HepG2 (cell line): Measurements from ENCODE around the gene PGC. TPM values are rescaled to one million over a fixed set of nuclear protein-coding genes. Genes with fewer than 3 reads are reported as not detected.

Experiments used
- ADNP ChIP-seq: sonication (generic); formaldehyde crosslinking; IDR thresholded peaks from 2 replicates; pipeline ENCODE4 v1.4.0; 2020; ENCODE audit warnings: missing genetic modification reagents
- ATRX ChIP-seq: sonication (generic); formaldehyde crosslinking; IDR thresholded peaks from 2 replicates; pipeline ENCODE4 v1.4.0; 2020; ENCODE audit warnings: missing genetic modification reagents, borderline replicate concordance
- HIVEP1 ChIP-seq: sonication (generic); formaldehyde crosslinking; IDR thresholded peaks from 2 replicates; pipeline ENCODE4 v1.4.0; 2020; ENCODE audit warnings: mild to moderate bottlenecking, missing genetic modification reagents
- IRF2 ChIP-seq: IDR thresholded peaks from 2 replicates; pipeline ENCODE4 v1.6.1; 2018; ENCODE audit warnings: missing genetic modification reagents, missing compliant biosample characterization
- ISL2 ChIP-seq: sonication (generic); formaldehyde crosslinking; IDR thresholded peaks from 2 replicates; pipeline ENCODE4 v1.5.0; 2020; ENCODE audit warnings: missing genetic modification reagents
- KDM3A ChIP-seq: IDR thresholded peaks from 2 replicates; pipeline ENCODE4 v1.6.1; 2018; ENCODE audit warnings: low read depth, missing compliant biosample characterization
- MATR3 ChIP-seq: sonication (generic); formaldehyde crosslinking; IDR thresholded peaks from 2 replicates; pipeline ENCODE4 v1.4.0; 2020; ENCODE audit warnings: missing genetic modification reagents
- NFKBIZ ChIP-seq: IDR thresholded peaks from 2 replicates; pipeline ENCODE4 v1.6.1; 2018; ENCODE audit warnings: missing genetic modification reagents, missing compliant biosample characterization
- NKX3-1 ChIP-seq: sonication (generic); formaldehyde crosslinking; IDR thresholded peaks from 2 replicates; pipeline ENCODE4 v1.5.0; 2020; ENCODE audit warnings: missing genetic modification reagents
- PTBP1 ChIP-seq: fragments of 200-400 bp; formaldehyde crosslinking; IDR thresholded peaks from 2 replicates; pipeline ENCODE4 v1.6.1; 2018; ENCODE audit warnings: low read length, low read depth; ENCODE audit not compliant: poor library complexity, severe bottlenecking
- SATB2 ChIP-seq: sonication (generic); formaldehyde crosslinking; IDR thresholded peaks from 2 replicates; pipeline ENCODE4 v1.5.0; 2020; ENCODE audit warnings: missing genetic modification reagents
- SKI ChIP-seq: fragments of 450-650 bp; IDR thresholded peaks from one replicate; pipeline ENCODE4 v1.6.1; 2018; ENCODE audit warnings: mild to moderate bottlenecking; ENCODE audit not compliant: partially characterized antibody
- SMARCE1 ChIP-seq: fragments of 450-650 bp; IDR thresholded peaks from 2 replicates; pipeline ENCODE4 v1.6.1; 2017; ENCODE audit warnings: borderline replicate concordance
- ZBTB1 ChIP-seq: sonication (generic); formaldehyde crosslinking; IDR thresholded peaks from 2 replicates; pipeline ENCODE4 v1.4.0; 2020; ENCODE audit warnings: missing genetic modification reagents, borderline replicate concordance
- ZBTB3 ChIP-seq: sonication (generic); formaldehyde crosslinking; IDR thresholded peaks from 2 replicates; pipeline ENCODE4 v1.4.0; 2020; ENCODE audit warnings: low read depth, mild to moderate bottlenecking, moderate library complexity, missing genetic modification reagents, borderline replicate concordance
- ZNF12 ChIP-seq: sonication (generic); formaldehyde crosslinking; IDR thresholded peaks from 2 replicates; pipeline ENCODE4 v1.5.0; 2020; ENCODE audit warnings: missing genetic modification reagents
- ZNF510 ChIP-seq: sonication (generic); formaldehyde crosslinking; IDR thresholded peaks from 2 replicates; pipeline ENCODE4 v1.4.0; 2020; ENCODE audit warnings: low read depth, mild to moderate bottlenecking, missing genetic modification reagents
- ZNF549 ChIP-seq: sonication (generic); formaldehyde crosslinking; IDR thresholded peaks from 2 replicates; pipeline ENCODE4 v1.5.0; 2020; ENCODE audit warnings: missing genetic modification reagents
- ZNF616 ChIP-seq: sonication (generic); formaldehyde crosslinking; IDR thresholded peaks from 2 replicates; pipeline ENCODE4 v1.5.0; 2020; ENCODE audit warnings: low read depth, mild to moderate bottlenecking, missing genetic modification reagents
- ZNF782 ChIP-seq: sonication (generic); formaldehyde crosslinking; IDR thresholded peaks from 2 replicates; pipeline ENCODE4 v1.4.0; 2020; ENCODE audit warnings: missing genetic modification reagents, mild to moderate bottlenecking, borderline replicate concordance
- ZNF816 ChIP-seq: sonication (generic); formaldehyde crosslinking; IDR thresholded peaks from 2 replicates; pipeline ENCODE4 v1.8.0; 2022; ENCODE audit warnings: missing genetic modification reagents, mild to moderate bottlenecking, borderline replicate concordance
- ZSCAN9 ChIP-seq: IDR thresholded peaks from 2 replicates; pipeline ENCODE4 v1.6.1; 2016; ENCODE audit warnings: borderline replicate concordance
- polyA plus RNA-seq, 8 experiments: library from polyadenylated mRNA; depleted of rRNA in 3 of 8; stranded (reverse) in 7 of 8; unstranded in 1 of 8; fragments of >200 nt; fragmentation: Illumina TruSeq in 4 of 8; extraction: Trizol in 4 of 8; gene quantifications; 2 replicates each; pipeline versions ENCODE4 v1.2.1 to v1.2.3, GENCODE V29; 2011 to 2016; ENCODE audit warnings: low read depth in 4 of 8, missing spikeins in 1 of 8, mixed read lengths in 1 of 8; ENCODE audit not compliant: insufficient read depth in 1 of 8
- total RNA-seq, 5 experiments: library from RNA; depleted of rRNA; stranded (reverse); fragments of >200 nt; fragmentation: Illumina TruSeq; extraction: Trizol; gene quantifications; 2 replicates each; pipeline ENCODE4 v1.2.3, GENCODE V29; 2016; ENCODE audit warnings: low read depth in 1 of 5
- TF ChIP-seq, protein P1 (sequence below): sonication (generic); formaldehyde crosslinking; IDR thresholded peaks from 2 replicates; pipeline ENCODE4 v1.8.1; 2023; ENCODE audit warnings: mild to moderate bottlenecking, inconsistent platforms, moderate library complexity, missing genetic modification reagents, borderline replicate concordance
- TF ChIP-seq, protein P2 (sequence below): sonication (generic); formaldehyde crosslinking; IDR thresholded peaks from 2 replicates; pipeline ENCODE4 v1.8.1; 2023; ENCODE audit warnings: missing genetic modification reagents, inconsistent platforms, borderline replicate concordance
- TF ChIP-seq, protein P3 (sequence below): sonication (generic); formaldehyde crosslinking; IDR thresholded peaks from 2 replicates; pipeline ENCODE4 v1.5.0; 2020; ENCODE audit warnings: missing genetic modification reagents
- TF ChIP-seq, protein P4 (sequence below): sonication (generic); formaldehyde crosslinking; IDR thresholded peaks from 2 replicates; pipeline ENCODE4 v1.5.0; 2020; ENCODE audit warnings: mild to moderate bottlenecking, missing genetic modification reagents

Gene PGC
- total and polyA plus RNA-seq, 2 of the 13 experiments (the other 11 are each of a cell fraction or from before 2014, with no cell fraction given): 426 to 502 TPM

DNA sequence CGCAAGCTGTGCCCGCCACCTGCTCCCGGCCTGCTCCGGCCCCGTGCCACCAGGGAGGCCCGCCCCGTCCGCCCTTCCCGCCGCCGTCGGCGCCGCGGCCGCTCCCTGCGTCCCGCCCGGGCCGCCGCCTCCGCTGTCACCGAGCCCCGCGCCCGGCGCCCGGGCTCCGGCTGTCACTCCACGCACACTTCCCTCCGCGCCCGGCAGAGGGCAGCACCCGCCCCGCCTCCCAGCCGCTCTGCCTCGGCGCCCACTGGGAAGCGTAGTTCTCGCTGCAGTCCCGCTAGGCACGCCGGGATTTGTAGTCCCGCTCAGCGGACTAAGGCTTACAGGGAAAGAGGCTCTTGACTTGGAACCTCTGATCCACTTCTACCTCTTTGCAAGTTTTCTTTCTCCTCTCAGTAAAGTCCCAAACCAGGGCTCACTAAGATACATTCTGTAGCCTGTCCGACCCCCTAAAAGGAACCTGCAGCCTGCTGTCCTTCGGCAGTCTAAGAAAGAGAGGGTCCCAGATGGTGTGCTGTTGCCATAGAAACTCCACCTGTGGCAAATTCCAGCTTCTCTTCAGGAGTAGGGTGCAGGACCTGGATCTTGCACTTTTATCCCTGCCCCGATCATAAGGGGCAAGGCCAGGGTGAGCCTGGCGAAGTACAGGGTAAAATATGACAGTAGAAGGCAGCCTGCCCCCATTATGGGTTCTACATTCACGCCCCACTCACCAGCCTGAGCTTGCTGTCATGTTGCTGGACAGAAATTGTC is 11.6 kb downstream of the PGC start, which contains the start of gene TFEB (continued):
- TF ChIP-seq PTBP1: no peak
- TF ChIP-seq, protein P1, sequence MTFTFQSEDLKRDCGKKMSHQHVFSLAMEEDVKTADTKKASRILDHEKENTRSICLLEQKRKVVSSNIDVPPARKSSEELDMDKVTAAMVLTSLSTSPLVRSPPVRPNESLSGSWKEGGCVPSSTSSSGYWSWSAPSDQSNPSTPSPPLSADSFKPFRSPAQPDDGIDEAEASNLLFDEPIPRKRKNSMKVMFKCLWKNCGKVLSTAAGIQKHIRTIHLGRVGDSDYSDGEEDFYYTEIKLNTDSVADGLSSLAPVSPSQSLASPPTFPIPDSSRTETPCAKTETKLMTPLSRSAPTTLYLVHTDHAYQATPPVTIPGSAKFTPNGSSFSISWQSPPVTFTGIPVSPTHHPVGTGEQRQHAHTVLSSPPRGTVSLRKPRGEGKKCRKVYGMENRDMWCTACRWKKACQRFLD (CRISPR knock-in tag): no peak
- TF ChIP-seq, protein P2, sequence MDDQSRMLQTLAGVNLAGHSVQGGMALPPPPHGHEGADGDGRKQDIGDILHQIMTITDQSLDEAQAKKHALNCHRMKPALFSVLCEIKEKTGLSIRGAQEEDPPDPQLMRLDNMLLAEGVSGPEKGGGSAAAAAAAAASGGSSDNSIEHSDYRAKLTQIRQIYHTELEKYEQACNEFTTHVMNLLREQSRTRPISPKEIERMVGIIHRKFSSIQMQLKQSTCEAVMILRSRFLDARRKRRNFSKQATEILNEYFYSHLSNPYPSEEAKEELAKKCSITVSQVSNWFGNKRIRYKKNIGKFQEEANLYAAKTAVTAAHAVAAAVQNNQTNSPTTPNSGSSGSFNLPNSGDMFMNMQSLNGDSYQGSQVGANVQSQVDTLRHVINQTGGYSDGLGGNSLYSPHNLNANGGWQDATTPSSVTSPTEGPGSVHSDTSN (CRISPR knock-in tag): no peak
- TF ChIP-seq KDM3A: peak; percentile 77; the same call in 1 of the 2 replicates
- 0 out of 2 replicates have a peak, but pooled peaks have one; percentile 3 for TF ChIP-seq SATB2 (CRISPR knock-in tag)
- peak; percentile 99 for TF ChIP-seq IRF2 (CRISPR knock-in tag)
- TF ChIP-seq, protein P3, sequence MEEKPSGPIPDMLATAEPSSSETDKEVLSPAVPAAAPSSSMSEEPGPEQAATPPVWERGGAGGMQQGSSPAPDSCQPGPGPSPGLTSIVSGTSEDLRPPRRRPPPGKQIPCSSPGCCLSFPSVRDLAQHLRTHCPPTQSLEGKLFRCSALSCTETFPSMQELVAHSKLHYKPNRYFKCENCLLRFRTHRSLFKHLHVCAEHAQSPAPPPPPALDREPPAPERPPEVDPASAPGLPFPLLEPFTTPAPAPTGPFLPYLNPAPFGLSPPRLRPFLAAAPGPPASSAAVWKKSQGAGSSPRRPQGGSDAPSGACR (CRISPR knock-in tag): peak; percentile 53; the same call in 1 of the 2 replicates
- no peak for TF ChIP-seq NKX3-1 (CRISPR knock-in tag)
- peak; percentile 84 for TF ChIP-seq SKI
- TF ChIP-seq ZSCAN9 (CRISPR knock-in tag): 0 out of 2 replicates have a peak, but pooled peaks have one; percentile 49
- TF ChIP-seq ZNF816 (CRISPR knock-in tag): no peak
- no peak for TF ChIP-seq SMARCE1
- TF ChIP-seq HIVEP1 (CRISPR knock-in tag): peak; percentile 52; the same call in 1 of the 2 replicates
- TF ChIP-seq ZNF510 (CRISPR knock-in tag): no peak
- TF ChIP-seq ZNF549: no peak
- TF ChIP-seq ATRX (CRISPR knock-in tag): no peak
- TF ChIP-seq ZNF616 (CRISPR knock-in tag): no peak
- TF ChIP-seq MATR3: no peak
- TF ChIP-seq ISL2 (CRISPR knock-in tag): peak; percentile 84
- 0 out of 2 replicates have a peak, but pooled peaks have one; percentile 45 for TF ChIP-seq NFKBIZ (CRISPR knock-in tag)
- TF ChIP-seq ZBTB3 (CRISPR knock-in tag): no peak
- no peak for TF ChIP-seq ZBTB1 (CRISPR knock-in tag)
- TF ChIP-seq ADNP (CRISPR knock-in tag): no peak
- TF ChIP-seq ZNF782 (CRISPR knock-in tag): 0 out of 2 replicates have a peak, but pooled peaks have one; percentile 39
- TF ChIP-seq, protein P4, sequence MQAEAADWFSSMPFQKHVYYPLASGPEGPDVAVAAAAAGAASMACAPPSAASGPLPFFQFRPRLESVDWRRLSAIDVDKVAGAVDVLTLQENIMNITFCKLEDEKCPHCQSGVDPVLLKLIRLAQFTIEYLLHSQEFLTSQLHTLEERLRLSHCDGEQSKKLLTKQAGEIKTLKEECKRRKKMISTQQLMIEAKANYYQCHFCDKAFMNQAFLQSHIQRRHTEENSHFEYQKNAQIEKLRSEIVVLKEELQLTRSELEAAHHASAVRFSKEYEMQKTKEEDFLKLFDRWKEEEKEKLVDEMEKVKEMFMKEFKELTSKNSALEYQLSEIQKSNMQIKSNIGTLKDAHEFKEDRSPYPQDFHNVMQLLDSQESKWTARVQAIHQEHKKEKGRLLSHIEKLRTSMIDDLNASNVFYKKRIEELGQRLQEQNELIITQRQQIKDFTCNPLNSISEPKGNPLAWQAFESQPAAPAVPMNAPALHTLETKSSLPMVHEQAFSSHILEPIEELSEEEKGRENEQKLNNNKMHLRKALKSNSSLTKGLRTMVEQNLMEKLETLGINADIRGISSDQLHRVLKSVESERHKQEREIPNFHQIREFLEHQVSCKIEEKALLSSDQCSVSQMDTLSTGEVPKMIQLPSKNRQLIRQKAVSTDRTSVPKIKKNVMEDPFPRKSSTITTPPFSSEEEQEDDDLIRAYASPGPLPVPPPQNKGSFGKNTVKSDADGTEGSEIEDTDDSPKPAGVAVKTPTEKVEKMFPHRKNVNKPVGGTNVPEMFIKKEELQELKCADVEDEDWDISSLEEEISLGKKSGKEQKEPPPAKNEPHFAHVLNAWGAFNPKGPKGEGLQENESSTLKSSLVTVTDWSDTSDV: no peak; the same call in 1 of the 2 replicates
- TF ChIP-seq ZNF12 (CRISPR knock-in tag): no peak; the same call in 1 of the 2 replicates
